ENCODE measurements around the gene ENTPD3. TPM values are rescaled to one million over a fixed set of nuclear protein-coding genes. Genes with fewer than 3 reads are reported as not detected.

ENTPD3 gene
- total RNA-seq, 3 donors from 2014 or later (not counting 1 experiment from before 2014, with no cell fraction given): not detected

DNA sequence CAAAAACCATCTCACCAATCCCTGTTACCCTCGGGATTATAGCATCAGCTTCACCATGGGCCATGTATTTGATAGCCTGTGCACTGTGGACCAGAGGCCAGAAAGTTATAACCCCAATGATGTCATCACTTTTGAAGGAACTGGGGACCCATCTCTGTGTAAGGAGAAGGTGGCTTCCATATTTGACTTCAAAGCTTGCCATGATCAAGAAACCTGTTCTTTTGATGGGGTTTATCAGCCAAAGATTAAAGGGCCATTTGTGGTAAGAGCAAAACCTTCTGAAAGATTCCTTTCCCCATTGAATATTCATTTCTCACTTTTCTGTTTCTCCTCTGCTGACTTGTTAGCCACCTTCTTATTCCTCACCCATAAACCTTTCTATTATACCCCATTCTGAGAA, 35.9 kb downstream of the ENTPD3 start:
- no peaks in the 10 kb centered on the region for H3K9me3 Mint-ChIP-seq
- 73% methylated on average over 1 of the region's 1 CpG for WGBS (ENCODE audit: insufficient coverage)

DNA sequence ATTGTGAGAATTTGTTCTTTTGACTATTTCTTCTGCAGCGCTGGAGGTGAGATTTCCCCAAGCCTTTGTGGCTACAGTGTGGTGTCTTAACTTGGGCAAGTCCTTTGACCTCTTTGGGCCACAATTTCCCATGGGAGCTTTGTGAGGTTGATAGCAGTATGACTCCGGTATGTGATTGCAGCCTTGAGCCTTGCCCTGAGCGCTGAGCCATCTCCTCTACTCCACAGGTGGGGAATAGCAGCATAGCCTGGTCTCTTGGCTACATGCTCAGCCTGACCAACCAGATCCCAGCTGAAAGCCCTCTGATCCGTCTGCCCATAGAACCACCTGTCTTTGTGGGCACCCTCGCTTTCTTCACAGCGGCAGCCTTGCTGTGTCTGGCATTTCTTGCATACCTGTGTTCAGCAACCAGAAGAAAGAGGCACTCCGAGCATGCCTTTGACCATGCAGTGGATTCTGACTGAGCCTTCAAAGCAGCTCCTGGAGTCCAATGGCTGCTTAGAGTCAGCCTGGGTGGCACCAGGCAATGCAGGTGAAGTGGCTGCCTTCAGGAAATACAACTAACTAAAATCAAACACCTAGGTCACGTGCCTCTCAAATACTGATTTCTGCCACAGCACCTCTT, 40.2 kb downstream of the ENTPD3 start:
- no peaks in the 10 kb centered on the region for H3K4me1 ChIP-seq (ENCODE audit: control insufficient read depth, insufficient read depth, low read length)
- 87% methylated on average over 8 of the region's 8 CpGs for WGBS (ENCODE audit: insufficient coverage)
- H3K36me3 ChIP-seq (ENCODE audit: control insufficient read depth, insufficient read depth, low read length): peaks cover 4% of the 10 kb centered on the region
- H3K4me3 ChIP-seq (ENCODE audit: low read length): no peak overlapping the region
- Mint-ChIP-seq H3K4me1 (peaks cover 0 to 3% of the 10 kb centered on the region in 2 donors), H3K36me3 (no peaks in the 10 kb centered on the region), H3K27me3 (ENCODE audit: low read depth in 2 of 2) (no peaks in the 10 kb centered on the region), H3K9me3 (no peaks in the 10 kb centered on the region), H3K27ac (no peak overlapping the region), H3K4me3 (no peak overlapping the region)
- TF ChIP-seq, protein P1, sequence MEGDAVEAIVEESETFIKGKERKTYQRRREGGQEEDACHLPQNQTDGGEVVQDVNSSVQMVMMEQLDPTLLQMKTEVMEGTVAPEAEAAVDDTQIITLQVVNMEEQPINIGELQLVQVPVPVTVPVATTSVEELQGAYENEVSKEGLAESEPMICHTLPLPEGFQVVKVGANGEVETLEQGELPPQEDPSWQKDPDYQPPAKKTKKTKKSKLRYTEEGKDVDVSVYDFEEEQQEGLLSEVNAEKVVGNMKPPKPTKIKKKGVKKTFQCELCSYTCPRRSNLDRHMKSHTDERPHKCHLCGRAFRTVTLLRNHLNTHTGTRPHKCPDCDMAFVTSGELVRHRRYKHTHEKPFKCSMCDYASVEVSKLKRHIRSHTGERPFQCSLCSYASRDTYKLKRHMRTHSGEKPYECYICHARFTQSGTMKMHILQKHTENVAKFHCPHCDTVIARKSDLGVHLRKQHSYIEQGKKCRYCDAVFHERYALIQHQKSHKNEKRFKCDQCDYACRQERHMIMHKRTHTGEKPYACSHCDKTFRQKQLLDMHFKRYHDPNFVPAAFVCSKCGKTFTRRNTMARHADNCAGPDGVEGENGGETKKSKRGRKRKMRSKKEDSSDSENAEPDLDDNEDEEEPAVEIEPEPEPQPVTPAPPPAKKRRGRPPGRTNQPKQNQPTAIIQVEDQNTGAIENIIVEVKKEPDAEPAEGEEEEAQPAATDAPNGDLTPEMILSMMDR (IDR thresholded peaks at IDR 0.05): no peak
- DNase-seq (no peak), ATAC-seq (no peak)
- H3K9me3 ChIP-seq (ENCODE audit: control insufficient read depth, insufficient read depth, low read length): no peaks in the 10 kb centered on the region
- H3K27ac ChIP-seq (ENCODE audit: low read length): no peak overlapping the region
- no peaks in the 10 kb centered on the region for H3K27me3 ChIP-seq (ENCODE audit: control insufficient read depth, insufficient read depth, low read length)
- intact Hi-C loops (cut with micrococcal nuclease): no loop called here

More for the DNA sequence above, 35.9 kb downstream of the ENTPD3 start:
- Histone ChIP-seq H3K27me3 (ENCODE audit: control insufficient read depth, insufficient read depth, low read length) (no peaks in the 10 kb centered on the region), H3K27ac (ENCODE audit: low read length) (no peak overlapping the region), H3K36me3 (ENCODE audit: control insufficient read depth, insufficient read depth, low read length) (peaks cover 4% of the 10 kb centered on the region), H3K4me3 (ENCODE audit: low read length) (no peak overlapping the region), H3K4me1 (ENCODE audit: control insufficient read depth, insufficient read depth, low read length) (no peaks in the 10 kb centered on the region), H3K9me3 (ENCODE audit: control insufficient read depth, insufficient read depth, low read length) (no peaks in the 10 kb centered on the region)
- Mint-ChIP-seq H3K4me3 (no peak overlapping the region), H3K27me3 (ENCODE audit: low read depth in 2 of 2) (no peaks in the 10 kb centered on the region), H3K4me1 (no peaks in the 10 kb centered on the region), H3K36me3 (peaks cover 5% of the 10 kb centered on the region), H3K27ac (no peak overlapping the region)
- ATAC-seq: no peak
- TF ChIP-seq, protein P1 (IDR thresholded peaks at IDR 0.05): no peak
- DNase-seq: peak in 1 of 2 donors; percentile 7
- intact Hi-C loops (cut with micrococcal nuclease): no loop called here

DNA sequence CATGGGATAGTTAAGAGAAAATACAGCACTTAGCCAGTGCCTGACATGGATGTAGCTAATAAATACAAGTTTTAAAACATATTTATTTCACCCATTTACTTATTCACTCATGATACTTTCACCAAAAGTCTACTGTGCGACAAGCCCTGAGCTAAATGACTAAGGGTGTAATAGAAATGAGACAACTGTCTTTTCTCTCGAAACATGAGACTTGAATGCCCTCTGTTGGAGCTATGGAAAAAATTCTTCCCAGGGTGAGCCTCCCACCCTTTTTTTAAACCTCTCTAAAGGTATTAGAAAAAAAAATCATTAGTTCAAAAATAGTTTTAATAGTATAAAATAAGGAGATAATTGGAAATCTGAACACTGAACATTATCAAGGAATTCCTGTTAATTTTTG, 45.8 kb downstream of the ENTPD3 start:
- no CpG with 5 or more reads among the region's 2 CpGs for WGBS (ENCODE audit: insufficient coverage)
- DNase-seq: no peak
- Mint-ChIP-seq H3K36me3 (no peaks in the 10 kb centered on the region), H3K27ac (no peak overlapping the region), H3K4me1 (peaks cover 0 to 3% of the 10 kb centered on the region in 2 donors), H3K27me3 (ENCODE audit: low read depth in 2 of 2) (no peaks in the 10 kb centered on the region), H3K4me3 (no peak overlapping the region), H3K9me3 (no peaks in the 10 kb centered on the region)
- intact Hi-C loops (cut with micrococcal nuclease): no loop called here
- Histone ChIP-seq H3K27me3 (ENCODE audit: control insufficient read depth, insufficient read depth, low read length) (no peaks in the 10 kb centered on the region), H3K9me3 (ENCODE audit: control insufficient read depth, insufficient read depth, low read length) (no peaks in the 10 kb centered on the region), H3K4me3 (ENCODE audit: low read length) (no peak overlapping the region), H3K4me1 (ENCODE audit: control insufficient read depth, insufficient read depth, low read length) (no peaks in the 10 kb centered on the region), H3K36me3 (ENCODE audit: control insufficient read depth, insufficient read depth, low read length) (no peaks in the 10 kb centered on the region), H3K27ac (ENCODE audit: low read length) (no peak overlapping the region)
- no peak for ATAC-seq
- TF ChIP-seq, protein P1 (IDR thresholded peaks at IDR 0.05): no peak

DNA sequence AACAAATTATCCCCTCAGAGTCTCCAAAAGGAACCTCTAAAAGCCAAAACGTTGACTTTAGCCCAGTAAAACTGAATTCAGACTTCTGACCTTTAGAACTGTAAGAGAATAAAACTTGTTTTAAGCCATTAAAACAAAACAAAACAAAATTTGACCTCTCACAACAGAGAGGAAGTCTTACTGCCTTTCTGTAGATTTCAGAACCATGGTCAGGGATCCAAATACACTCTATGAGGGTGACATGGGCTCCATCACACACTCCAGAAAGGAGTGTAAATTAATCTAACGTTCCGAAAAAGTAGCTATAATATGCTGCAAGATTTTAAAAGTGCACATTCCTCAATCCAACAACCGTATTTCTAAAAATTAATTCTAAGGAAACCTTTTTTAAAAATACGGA, 50.9 kb downstream of the ENTPD3 start:
- Histone ChIP-seq H3K36me3 (ENCODE audit: control insufficient read depth, insufficient read depth, low read length) (no peaks in the 10 kb centered on the region), H3K4me1 (ENCODE audit: control insufficient read depth, insufficient read depth, low read length) (no peaks in the 10 kb centered on the region), H3K9me3 (ENCODE audit: control insufficient read depth, insufficient read depth, low read length) (no peaks in the 10 kb centered on the region), H3K27ac (ENCODE audit: low read length) (no peak overlapping the region), H3K4me3 (ENCODE audit: low read length) (no peak overlapping the region), H3K27me3 (ENCODE audit: control insufficient read depth, insufficient read depth, low read length) (no peaks in the 10 kb centered on the region)
- intact Hi-C loops (cut with micrococcal nuclease): no loop called here
- H3K4me1 Mint-ChIP-seq: no peaks in the 10 kb centered on the region
- ATAC-seq (no peak), DNase-seq (no peak)
- no peaks in the 10 kb centered on the region for H3K27me3 Mint-ChIP-seq (ENCODE audit: low read depth in 2 of 2)
- TF ChIP-seq, protein P1 (IDR thresholded peaks at IDR 0.05): no peak
- H3K36me3 Mint-ChIP-seq: no peaks in the 10 kb centered on the region
- H3K27ac Mint-ChIP-seq: no peak overlapping the region
- 87% methylated on average over 3 of the region's 5 CpGs for WGBS (ENCODE audit: insufficient coverage)
- H3K4me3 Mint-ChIP-seq: no peak overlapping the region
- H3K9me3 Mint-ChIP-seq: no peaks in the 10 kb centered on the region
